NCI-H774 (cell line): Measurements from ENCODE around the gene GPC5.
"Not testable (repeated sequence)": the region's sequence is repeated elsewhere in the genome, so short reads cannot be mapped to it uniquely, and the experiment has no call there.

ENCODE experiments used
- DNase-seq: peaks from one replicate; lab custom pipeline; 2025; lab: John Stamatoyannopoulos, UW

GPC5 gene

GRCh38 chr13:92463134-92463533, 1064.7 kb downstream of the GPC5 start:
- DNase-seq = peak; percentile 43

GRCh38 chr13:92473765-92474475, 1075.5 kb downstream of the GPC5 start:
- no peak for DNase-seq

GRCh38 chr13:92480387-92480786, 1082.0 kb downstream of the GPC5 start:
- no peak for DNase-seq

- DNase-seq = not testable (repeated sequence)
Measured at GRCh38 chr13:92482790-92483189, 1084.4 kb downstream of the GPC5 start.

- DNase-seq = no peak
Measured at GRCh38 chr13:92483894-92484293, 1085.5 kb downstream of the GPC5 start.

GRCh38 chr13:92487238-92487637, 1088.8 kb downstream of the GPC5 start:
- no peak for DNase-seq

GRCh38 chr13:92488249-92488852, 1089.9 kb downstream of the GPC5 start:
- no peak for DNase-seq

GRCh38 chr13:92491839-92492238, 1093.4 kb downstream of the GPC5 start:
- no peak for DNase-seq

GRCh38 chr13:92494915-92495314, 1096.5 kb downstream of the GPC5 start:
- no peak for DNase-seq

GRCh38 chr13:92500192-92500591, 1101.8 kb downstream of the GPC5 start:
- no peak for DNase-seq

GRCh38 chr13:92510416-92510815, 1112.0 kb downstream of the GPC5 start:
- DNase-seq = no peak

- DNase-seq = no peak
Measured at GRCh38 chr13:92512852-92513251, 1114.4 kb downstream of the GPC5 start.

GRCh38 chr13:92513672-92514071, 1115.3 kb downstream of the GPC5 start:
- DNase-seq = no peak

- DNase-seq = no peak
Measured at GRCh38 chr13:92514420-92515125, 1116.2 kb downstream of the GPC5 start.

GRCh38 chr13:92516878-92517277, 1118.5 kb downstream of the GPC5 start:
- not testable (repeated sequence) for DNase-seq

GRCh38 chr13:92518622-92519021, 1120.2 kb downstream of the GPC5 start:
- not testable (repeated sequence) for DNase-seq

GRCh38 chr13:92530364-92530763, 1131.9 kb downstream of the GPC5 start:
- no peak for DNase-seq

- DNase-seq = no peak
Measured at GRCh38 chr13:92535222-92536006, 1137.0 kb downstream of the GPC5 start.

- DNase-seq = no peak
Measured at GRCh38 chr13:92537471-92537870, 1139.0 kb downstream of the GPC5 start.

- no peak for DNase-seq
Measured at GRCh38 chr13:92538164-92538563, 1139.7 kb downstream of the GPC5 start.

GRCh38 chr13:92539148-92539547, 1140.7 kb downstream of the GPC5 start:
- DNase-seq = not testable (repeated sequence)

- no peak for DNase-seq
Measured at GRCh38 chr13:92547266-92547665, 1148.8 kb downstream of the GPC5 start.
